Mucosa of stomach (tissue), 1 donor: ENCODE data around the gene GPR157.
"Not testable (repeated sequence)": the region's sequence is repeated elsewhere in the genome, so short reads cannot be mapped to it uniquely, and the experiment has no call there.

Experiments
- H3K27me3 ChIP-seq: one replicate; pipeline ENCODE4 v1.7.0; 2013; ENCODE audit warnings: mild to moderate bottlenecking, low read length; ENCODE audit not compliant: control insufficient read depth, insufficient read depth
- H3K36me3 ChIP-seq: one replicate; pipeline ENCODE4 v1.7.0; 2013; ENCODE audit warnings: low read length; ENCODE audit not compliant: control insufficient read depth, insufficient read depth
- H3K4me1 ChIP-seq: one replicate; pipeline ENCODE4 v1.7.0; 2013; ENCODE audit warnings: mild to moderate bottlenecking, low read length; ENCODE audit not compliant: control insufficient read depth, insufficient read depth
- H3K4me3 ChIP-seq: one replicate; pipeline ENCODE4 v1.7.0; 2013; ENCODE audit warnings: low read length
- H3K9ac ChIP-seq: one replicate; pipeline ENCODE4 v1.7.0; 2013; ENCODE audit warnings: mild to moderate bottlenecking, low read length, moderate library complexity
- H3K9me3 ChIP-seq: one replicate; pipeline ENCODE4 v1.7.0; 2013; ENCODE audit warnings: mild to moderate bottlenecking, low read length, moderate library complexity; ENCODE audit not compliant: control insufficient read depth
- donor health status: Pancreatic carcinoma.

The GPR157 gene

GRCh38 chr1:9093996-9094595 lies 34.8 kb downstream of the GPR157 start:
- not testable (repeated sequence) for H3K4me3 ChIP-seq, H3K4me1 ChIP-seq, H3K9ac ChIP-seq, H3K9me3 ChIP-seq, H3K36me3 ChIP-seq, H3K27me3 ChIP-seq

GRCh38 chr1:9093581-9093980 lies 35.3 kb downstream of the GPR157 start:
- Histone ChIP-seq H3K9ac (no peak overlapping the region), H3K9me3 (no peaks in the 10 kb centered on the region), H3K4me3 (no peak overlapping the region), H3K4me1 (no peaks in the 10 kb centered on the region), H3K27me3 (peaks cover 4% of the 10 kb centered on the region), H3K36me3 (no peaks in the 10 kb centered on the region)

GRCh38 chr1:9093091-9093490 lies 35.8 kb downstream of the GPR157 start:
- H3K4me3 ChIP-seq: no peak overlapping the region
- no peaks in the 10 kb centered on the region for H3K4me1 ChIP-seq
- peaks cover 4% of the 10 kb centered on the region for H3K27me3 ChIP-seq
- H3K9me3 ChIP-seq: no peaks in the 10 kb centered on the region
- H3K36me3 ChIP-seq: no peaks in the 10 kb centered on the region
- no peak overlapping the region for H3K9ac ChIP-seq

GRCh38 chr1:9088807-9089206 lies 40.1 kb downstream of the GPR157 start:
- H3K4me3 ChIP-seq: no peak overlapping the region
- peaks cover 5% of the 10 kb centered on the region for H3K4me1 ChIP-seq

GRCh38 chr1:9087411-9088125 lies 41.3 kb downstream of the GPR157 start:
- Histone ChIP-seq H3K4me3 (no peak overlapping the region), H3K9me3 (no peaks in the 10 kb centered on the region), H3K4me1 (peaks cover 5% of the 10 kb centered on the region), H3K27me3 (peaks cover 4% of the 10 kb centered on the region), H3K36me3 (no peaks in the 10 kb centered on the region), H3K9ac (no peak overlapping the region)

More at GRCh38 chr1:9088807-9089206, 40.1 kb downstream of the GPR157 start:
- H3K36me3 ChIP-seq: no peaks in the 10 kb centered on the region
- no peak overlapping the region for H3K9ac ChIP-seq
- peaks cover 4% of the 10 kb centered on the region for H3K27me3 ChIP-seq
- H3K9me3 ChIP-seq: no peaks in the 10 kb centered on the region

GRCh38 chr1:9086796-9087195 lies 42.1 kb downstream of the GPR157 start:
- Histone ChIP-seq H3K4me1 (peaks cover 5% of the 10 kb centered on the region), H3K9ac (no peak overlapping the region), H3K36me3 (no peaks in the 10 kb centered on the region), H3K4me3 (no peak overlapping the region), H3K27me3 (peaks cover 4% of the 10 kb centered on the region), H3K9me3 (no peaks in the 10 kb centered on the region)

- H3K4me3 ChIP-seq: no peak overlapping the region
- H3K9ac ChIP-seq: no peak overlapping the region
- no peaks in the 10 kb centered on the region for H3K9me3 ChIP-seq
- no peaks in the 10 kb centered on the region for H3K27me3 ChIP-seq
- H3K4me1 ChIP-seq: peaks cover 5% of the 10 kb centered on the region
- no peaks in the 10 kb centered on the region for H3K36me3 ChIP-seq
Observed at GRCh38 chr1:9086045-9086444, 42.9 kb downstream of the GPR157 start.

GRCh38 chr1:9085306-9085940 lies 43.5 kb downstream of the GPR157 start:
- Histone ChIP-seq H3K36me3 (no peaks in the 10 kb centered on the region), H3K4me3 (no peak overlapping the region), H3K27me3 (no peaks in the 10 kb centered on the region), H3K4me1 (peaks cover 5% of the 10 kb centered on the region), H3K9ac (no peak overlapping the region), H3K9me3 (no peaks in the 10 kb centered on the region)

GRCh38 chr1:9084906-9085305 lies 44.0 kb downstream of the GPR157 start:
- no peaks in the 10 kb centered on the region for H3K36me3 ChIP-seq
- H3K4me1 ChIP-seq: peaks cover 5% of the 10 kb centered on the region
- H3K9me3 ChIP-seq: no peaks in the 10 kb centered on the region
- no peaks in the 10 kb centered on the region for H3K27me3 ChIP-seq
- H3K4me3 ChIP-seq: no peak overlapping the region
- no peak overlapping the region for H3K9ac ChIP-seq

GRCh38 chr1:9081473-9081872 lies 47.4 kb downstream of the GPR157 start:
- Histone ChIP-seq H3K36me3 (no peaks in the 10 kb centered on the region), H3K4me3 (no peak overlapping the region), H3K27me3 (peaks cover 8% of the 10 kb centered on the region), H3K9me3 (no peaks in the 10 kb centered on the region), H3K4me1 (peaks cover 13% of the 10 kb centered on the region), H3K9ac (no peak overlapping the region)

GRCh38 chr1:9080705-9081291 lies 48.1 kb downstream of the GPR157 start:
- no peaks in the 10 kb centered on the region for H3K36me3 ChIP-seq
- no peak overlapping the region for H3K4me3 ChIP-seq
- H3K9me3 ChIP-seq: no peaks in the 10 kb centered on the region
- peaks cover 10% of the 10 kb centered on the region for H3K4me1 ChIP-seq
- peaks cover 8% of the 10 kb centered on the region for H3K27me3 ChIP-seq
- H3K9ac ChIP-seq: no peak overlapping the region
